Activated T-helper 1 cell treated with Interleukin-2 at 50 U/mL for 16 hours (primary cell): ENCODE data around the gene AFAP1L2.

Experiments
- DNase-seq: peaks from one replicate; pipeline ENCODE4 v3.0.0-alpha.2; 2020; ENCODE audit warnings: low read depth

Gene AFAP1L2

DNA sequence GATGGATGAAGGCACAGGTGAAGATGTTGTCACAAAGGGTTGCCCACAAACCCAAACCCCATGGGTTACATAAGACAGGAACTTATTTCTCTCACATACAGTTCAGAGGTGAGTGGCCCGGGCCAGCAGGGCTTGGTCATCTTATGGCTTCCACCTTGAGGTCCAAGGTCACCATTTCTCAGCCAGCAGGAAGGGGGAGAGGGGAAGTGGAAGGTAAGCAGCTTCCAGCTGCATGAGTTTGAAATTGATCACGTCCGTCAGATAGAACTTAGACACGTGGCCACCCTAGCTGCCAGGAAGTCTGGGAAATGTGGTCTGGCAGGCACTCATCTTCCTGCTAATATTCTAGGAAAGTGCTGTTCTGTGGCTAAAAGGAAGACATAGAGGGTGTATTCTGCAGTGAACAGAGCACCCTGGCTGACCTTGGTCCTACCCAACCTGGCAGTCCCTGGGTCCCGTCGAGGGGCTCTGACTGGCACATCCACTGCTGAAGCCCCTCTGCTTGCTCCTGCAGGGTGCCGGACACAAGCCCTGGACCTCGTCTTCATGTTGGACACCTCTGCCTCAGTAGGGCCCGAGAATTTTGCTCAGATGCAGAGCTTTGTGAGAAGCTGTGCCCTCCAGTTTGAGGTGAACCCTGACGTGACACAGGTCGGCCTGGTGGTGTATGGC is 115.7 kb downstream of the AFAP1L2 start:
- no peak for DNase-seq

DNA sequence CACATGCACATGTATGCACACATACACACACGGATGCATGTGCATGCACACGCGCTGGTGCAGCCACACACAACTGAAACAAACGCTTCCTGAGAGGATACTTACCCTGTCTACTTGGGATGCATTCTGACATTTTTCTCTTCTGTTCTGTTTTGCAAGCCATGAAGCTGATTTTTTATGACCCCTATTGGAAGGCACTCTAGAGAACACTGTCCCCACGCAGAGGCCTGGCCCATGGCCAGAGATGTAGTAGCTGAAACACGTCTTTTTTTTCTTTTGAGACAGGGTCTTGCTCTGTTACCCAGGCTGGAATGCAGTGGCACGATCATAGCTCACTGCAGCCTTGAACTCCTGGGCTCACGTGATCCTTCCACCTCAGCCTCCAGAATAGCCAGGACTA is 117.4 kb downstream of the AFAP1L2 start:
- DNase-seq: no peak

DNA sequence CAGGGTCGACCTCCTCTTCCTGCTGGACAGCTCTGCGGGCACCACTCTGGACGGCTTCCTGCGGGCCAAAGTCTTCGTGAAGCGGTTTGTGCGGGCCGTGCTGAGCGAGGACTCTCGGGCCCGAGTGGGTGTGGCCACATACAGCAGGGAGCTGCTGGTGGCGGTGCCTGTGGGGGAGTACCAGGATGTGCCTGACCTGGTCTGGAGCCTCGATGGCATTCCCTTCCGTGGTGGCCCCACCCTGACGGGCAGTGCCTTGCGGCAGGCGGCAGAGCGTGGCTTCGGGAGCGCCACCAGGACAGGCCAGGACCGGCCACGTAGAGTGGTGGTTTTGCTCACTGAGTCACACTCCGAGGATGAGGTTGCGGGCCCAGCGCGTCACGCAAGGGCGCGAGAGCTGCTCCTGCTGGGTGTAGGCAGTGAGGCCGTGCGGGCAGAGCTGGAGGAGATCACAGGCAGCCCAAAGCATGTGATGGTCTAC is 118.3 kb downstream of the AFAP1L2 start:
- DNase-seq: no peak

DNA sequence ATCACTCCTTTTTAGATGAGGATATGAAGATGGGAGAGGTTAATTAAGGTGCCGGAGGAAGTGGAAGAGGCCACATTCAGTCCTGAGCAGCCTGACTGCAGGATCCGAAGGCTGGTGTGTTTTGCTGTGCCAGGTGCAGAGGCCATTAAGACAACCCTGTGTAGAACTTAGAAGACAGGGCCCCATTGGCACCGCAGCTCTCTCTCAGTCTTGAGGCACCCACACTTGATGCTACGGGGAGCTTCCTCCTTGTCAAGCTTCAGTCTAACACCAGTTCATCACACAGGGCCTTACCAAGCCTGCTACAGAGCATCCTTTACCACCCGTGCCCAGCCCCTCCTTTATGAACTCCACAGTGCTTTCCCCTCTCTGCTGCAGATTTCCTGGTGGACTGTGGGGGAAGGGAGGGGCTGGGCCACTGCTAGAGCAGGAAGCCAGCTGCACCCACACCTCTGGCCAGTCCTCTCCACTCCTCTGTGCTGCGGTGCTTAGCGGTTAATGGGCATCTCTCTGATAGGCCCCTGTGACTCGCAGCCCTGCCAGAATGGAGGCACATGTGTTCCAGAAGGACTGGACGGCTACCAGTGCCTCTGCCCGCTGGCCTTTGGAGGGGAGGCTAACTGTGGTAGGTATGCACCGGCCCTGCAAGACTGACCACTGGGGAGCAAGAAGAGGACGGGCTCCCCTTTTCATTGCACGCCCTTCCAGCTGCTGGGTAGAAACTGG is 119.8 kb downstream of the AFAP1L2 start:
- DNase-seq: no peak

DNA sequence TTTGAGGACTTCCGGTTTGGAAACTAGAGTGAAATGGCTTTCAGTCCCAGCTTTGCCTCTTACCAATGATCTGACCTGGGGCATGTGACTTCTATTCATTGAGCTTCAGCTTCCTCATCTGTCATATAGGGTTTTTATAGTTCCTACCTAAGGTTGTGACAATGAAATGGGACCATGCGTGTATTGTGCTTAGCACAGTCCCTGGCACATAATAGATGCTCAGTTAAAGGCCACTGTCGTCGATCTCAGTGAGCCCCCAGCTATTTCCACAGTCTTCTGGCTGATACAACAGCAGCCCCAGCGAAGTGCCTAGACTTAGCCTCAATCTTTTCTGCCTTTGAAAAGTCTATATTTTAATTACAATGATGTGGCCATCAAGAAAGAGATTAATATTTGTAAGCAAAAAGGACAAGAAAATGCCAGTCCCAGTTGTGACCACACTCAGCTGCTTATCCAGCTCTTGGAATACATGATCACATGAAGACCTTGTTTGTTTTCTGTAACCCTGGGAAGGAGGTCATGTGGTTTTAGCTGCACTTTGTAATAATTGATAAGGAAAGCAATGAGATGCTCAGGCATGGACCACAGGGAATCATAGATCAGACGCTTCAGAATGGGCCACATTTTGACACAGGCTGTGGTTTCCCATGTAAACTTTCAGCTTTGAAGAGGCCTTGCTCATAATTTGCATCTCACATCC is 120.6 kb downstream of the AFAP1L2 start:
- no peak for DNase-seq

- no peak for DNase-seq
These were observed 121.2 kb downstream of the AFAP1L2 start for GRCh38 chr10:114283091-114283490.

- no peak for DNase-seq
These were observed 121.8 kb downstream of the AFAP1L2 start for GRCh38 chr10:114282526-114282925.

DNA sequence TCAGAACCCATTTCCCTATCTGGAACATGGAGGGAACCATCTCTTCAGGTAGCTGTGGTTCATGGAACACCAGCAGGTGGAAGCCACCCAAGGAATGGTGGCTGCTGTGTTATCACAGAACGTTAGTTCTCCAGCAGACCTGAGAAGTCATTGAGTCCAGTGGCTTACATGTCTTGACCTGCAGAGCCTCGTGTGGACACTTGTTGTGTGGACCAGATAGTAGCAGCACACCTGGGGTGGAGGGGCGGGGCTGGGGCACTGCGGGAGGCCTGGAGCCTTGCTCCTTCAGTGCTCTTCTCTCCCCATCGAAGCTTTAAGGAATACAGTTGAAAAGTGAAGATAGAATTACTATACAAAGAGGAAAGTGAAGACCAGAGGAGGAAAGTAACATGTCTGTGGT is 122.8 kb downstream of the AFAP1L2 start:
- no peak for DNase-seq

DNA sequence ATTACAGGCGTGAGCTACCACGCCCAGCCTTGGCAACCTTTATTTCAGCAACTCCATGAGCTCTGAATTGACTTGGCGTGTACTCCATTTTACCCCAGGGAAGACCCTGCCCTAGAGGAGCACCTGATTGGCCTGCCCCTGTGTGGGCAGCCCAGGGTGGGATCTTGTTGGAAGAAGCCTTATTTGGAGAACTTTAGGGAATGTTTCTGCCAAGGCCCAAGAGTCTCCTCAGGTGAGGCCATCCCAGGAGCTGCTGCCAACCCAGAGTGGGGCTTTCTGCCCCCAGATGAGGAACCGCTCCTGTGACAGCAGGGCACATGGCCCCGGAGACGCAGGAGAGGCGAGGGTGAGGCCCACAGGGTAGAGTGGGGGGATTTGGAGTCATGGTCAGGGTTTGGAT is 123.3 kb downstream of the AFAP1L2 start:
- DNase-seq: no peak

- DNase-seq: no peak
These were observed 124.2 kb downstream of the AFAP1L2 start for GRCh38 chr10:114279901-114280644.

- no peak for DNase-seq
These were observed 125.0 kb downstream of the AFAP1L2 start for GRCh38 chr10:114279289-114279688.

GRCh38 chr10:114278884-114279191 is 125.5 kb downstream of the AFAP1L2 start:
- DNase-seq: no peak

DNA sequence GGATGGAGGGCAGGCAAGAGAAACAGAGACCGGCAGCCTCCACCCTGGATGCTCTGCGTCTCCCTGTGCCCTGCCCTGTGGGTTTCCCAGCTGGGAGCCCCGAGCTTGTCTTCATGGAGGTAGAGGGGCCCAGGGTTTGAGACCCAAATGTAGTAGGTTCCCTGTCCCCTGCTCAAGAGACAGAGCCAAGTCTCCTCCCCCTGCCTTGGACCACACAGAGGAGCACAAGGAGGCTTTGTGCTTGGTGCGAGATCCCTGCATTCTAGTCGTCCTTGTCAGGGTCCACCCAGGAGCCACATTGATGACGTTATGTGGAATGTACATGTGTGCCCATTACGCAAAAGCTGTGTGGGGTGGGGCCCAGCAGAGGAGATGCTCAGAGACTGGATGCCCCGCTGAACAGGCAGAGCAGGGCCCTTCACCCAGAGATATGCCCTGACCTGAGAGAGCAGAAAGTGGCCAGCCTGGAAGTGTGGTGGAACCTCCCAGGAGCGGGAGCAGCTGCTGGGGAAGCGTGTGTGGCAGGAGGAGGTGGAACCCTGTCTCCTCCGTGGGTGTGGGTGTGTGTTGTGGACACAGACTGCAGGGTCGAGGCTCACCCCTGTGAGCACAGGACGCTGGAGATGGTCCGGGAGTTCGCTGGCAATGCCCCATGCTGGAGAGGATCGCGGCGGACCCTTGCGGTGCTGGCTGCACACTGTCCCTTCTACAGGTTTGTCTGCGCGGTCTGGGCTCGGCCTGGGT is 126.0 kb downstream of the AFAP1L2 start:
- DNase-seq: no peak

- DNase-seq: no peak
These were observed 127.6 kb downstream of the AFAP1L2 start for GRCh38 chr10:114276671-114277070.

DNA sequence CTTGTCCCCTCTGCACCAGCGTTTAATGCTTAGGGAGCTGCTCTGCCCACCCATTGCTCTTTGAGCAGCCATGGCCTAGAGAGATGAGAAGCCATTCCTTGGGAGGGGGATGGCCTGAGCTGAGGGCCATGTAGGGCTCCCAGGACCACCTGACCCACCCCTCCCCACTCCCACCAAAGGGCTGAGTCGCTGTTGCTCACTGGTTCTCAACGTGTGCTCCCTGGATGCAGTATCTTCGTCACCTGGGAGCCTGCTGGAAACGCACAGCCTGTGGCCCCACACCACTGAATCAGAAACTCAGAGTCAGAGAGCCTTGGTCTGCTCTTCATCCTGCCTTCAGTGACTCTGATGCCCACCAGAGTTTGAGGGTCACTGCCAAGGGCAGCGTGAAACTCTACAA is 128.2 kb downstream of the AFAP1L2 start:
- DNase-seq: no peak

DNA sequence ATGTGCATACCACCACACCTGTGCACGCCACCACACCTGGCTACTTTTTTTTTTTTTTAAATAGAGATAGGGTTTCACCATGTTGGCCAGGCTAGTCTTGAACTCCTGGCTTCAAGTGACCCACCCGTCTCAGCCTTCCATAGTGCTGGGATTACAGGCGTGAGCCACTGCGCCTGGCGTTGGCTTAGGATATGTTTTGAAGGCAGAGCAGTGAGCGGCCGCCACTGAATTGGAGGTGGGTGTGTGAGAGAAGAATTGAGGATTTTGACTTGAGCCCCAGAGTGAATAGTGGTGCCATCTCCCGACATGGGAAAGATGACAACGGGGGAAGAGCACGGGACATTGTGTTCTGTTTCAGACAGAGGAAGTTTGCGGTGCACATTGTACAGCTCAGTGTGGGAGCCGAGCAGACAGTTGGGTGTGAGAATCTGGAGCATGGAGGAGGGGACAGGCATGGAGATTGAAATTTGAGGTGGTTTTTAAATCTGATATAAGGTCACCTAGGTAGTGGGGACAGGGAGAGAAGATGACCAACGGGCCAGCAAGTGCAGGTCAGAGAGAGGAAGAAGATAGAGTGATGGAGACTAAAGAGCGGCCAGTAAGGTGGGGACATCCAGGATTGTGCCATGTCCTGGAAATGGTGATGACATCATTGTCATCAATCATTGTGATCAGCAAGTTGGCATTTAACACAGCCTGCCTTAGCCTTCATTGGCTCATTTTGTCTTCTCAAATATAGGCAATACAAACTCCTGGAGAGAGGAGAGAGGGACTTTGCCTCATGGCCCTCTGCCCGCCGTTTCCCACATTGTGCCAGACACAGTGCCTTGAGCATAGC is 129.5 kb downstream of the AFAP1L2 start:
- DNase-seq: no peak

DNA sequence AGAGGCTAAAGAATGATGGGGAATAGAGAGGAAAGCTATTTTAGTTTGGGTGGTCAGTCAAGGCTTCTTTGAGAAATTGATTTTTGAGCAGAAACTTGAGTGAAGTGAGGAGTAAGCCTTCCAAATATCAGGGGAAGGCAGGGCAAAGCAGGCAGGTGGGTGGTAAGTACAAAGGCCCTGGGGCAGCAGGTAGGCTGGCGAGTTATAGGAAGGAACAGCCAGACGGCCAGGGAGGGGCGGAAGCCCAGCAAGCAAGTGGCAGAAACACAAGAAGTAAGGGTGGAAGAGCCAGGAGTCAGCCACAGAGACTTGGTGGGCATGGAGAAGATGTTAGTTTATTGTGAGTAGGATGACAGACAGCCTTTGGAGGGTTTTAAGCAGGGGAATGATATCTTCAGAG is 130.4 kb downstream of the AFAP1L2 start:
- no peak for DNase-seq

GRCh38 chr10:114272696-114273095 is 131.6 kb downstream of the AFAP1L2 start:
- no peak for DNase-seq

DNA sequence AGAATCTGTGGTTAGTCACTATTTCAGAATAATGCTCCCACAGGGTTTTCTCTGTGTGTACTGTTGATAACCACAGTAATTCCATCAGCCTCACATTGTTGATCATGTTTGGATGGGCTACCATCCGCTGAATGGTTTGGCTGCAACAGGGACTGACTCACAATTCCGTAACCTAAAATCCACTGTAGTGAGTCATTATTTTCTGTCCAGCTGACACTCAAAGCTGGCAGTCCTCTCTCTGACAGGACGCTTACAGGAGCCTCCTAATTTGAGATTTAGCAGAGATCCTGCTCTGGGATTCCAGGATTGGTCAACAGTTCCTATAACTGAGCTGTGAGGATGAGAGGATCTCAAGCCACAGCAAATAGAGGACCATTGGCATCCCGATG is 132.5 kb downstream of the AFAP1L2 start:
- no peak for DNase-seq

- DNase-seq: no peak
These were observed 133.1 kb downstream of the AFAP1L2 start for GRCh38 chr10:114271075-114271778.
